NCI-H82 treated with DMSO at 0.1 percent for 48 hours (cell line): ENCODE data around the gene FEZF2.

Experiments used
- DNase-seq: peaks from one replicate; lab custom pipeline; 2025; ENCODE audit not compliant: unreplicated experiment; lab: John Stamatoyannopoulos, UW

FEZF2 gene

GRCh38 chr3:62373714-62374333, 474 bp upstream of the FEZF2 start:
- no peak for DNase-seq

- DNase-seq: no peak
Observed at GRCh38 chr3:62372621-62373041, 719 bp downstream of the FEZF2 start.

- no peak for DNase-seq
Observed at GRCh38 chr3:62371720-62372591, 1.4 kb downstream of the FEZF2 start.

GRCh38 chr3:62370858-62371719, 2.3 kb downstream of the FEZF2 start:
- no peak for DNase-seq

- no peak for DNase-seq
Observed at GRCh38 chr3:62370112-62370857, 3.1 kb downstream of the FEZF2 start.

- no peak for DNase-seq
Observed at GRCh38 chr3:62369476-62369743, 3.9 kb downstream of the FEZF2 start.

GRCh38 chr3:62368705-62369475, 4.5 kb downstream of the FEZF2 start:
- peak; percentile 48 for DNase-seq

GRCh38 chr3:62368290-62368704, 5.1 kb downstream of the FEZF2 start:
- DNase-seq: no peak

GRCh38 chr3:62367763-62368195, 5.6 kb downstream of the FEZF2 start:
- no peak for DNase-seq

GRCh38 chr3:62366126-62366484, 7.2 kb downstream of the FEZF2 start:
- DNase-seq: no peak

- no peak for DNase-seq
Observed at GRCh38 chr3:62365391-62366125, 7.8 kb downstream of the FEZF2 start.

GRCh38 chr3:62364191-62364590, 9.2 kb downstream of the FEZF2 start:
- no peak for DNase-seq

GRCh38 chr3:62363275-62363674, 10.1 kb downstream of the FEZF2 start:
- DNase-seq: no peak

GRCh38 chr3:62361824-62362223, 11.5 kb downstream of the FEZF2 start:
- no peak for DNase-seq

GRCh38 chr3:62361261-62361660, 12.1 kb downstream of the FEZF2 start:
- no peak for DNase-seq

GRCh38 chr3:62359531-62359930, 13.8 kb downstream of the FEZF2 start:
- no peak for DNase-seq

- DNase-seq: no peak
Observed at GRCh38 chr3:62356356-62356755, 17.0 kb downstream of the FEZF2 start.

- no peak for DNase-seq
Observed at GRCh38 chr3:62355703-62356102, 17.6 kb downstream of the FEZF2 start.

GRCh38 chr3:62343755-62344154, 29.6 kb downstream of the FEZF2 start:
- DNase-seq: no peak

GRCh38 chr3:62335196-62335595, 38.2 kb downstream of the FEZF2 start:
- peak; percentile 78 for DNase-seq
